VCaP (cell line): Measurements from ENCODE around the gene OR13C2.
"Not testable (repeated sequence)": the region's sequence is repeated elsewhere in the genome, so short reads cannot be mapped to it uniquely, and the experiment has no call there.

Experiments
- H3K27ac ChIP-seq: fragments of 450-650 bp; 2 replicates; pipeline ENCODE4 v1.5.1; 2017
- TF ChIP-seq, protein P1 (sequence below): fragments of 450-650 bp; conservative IDR thresholded peaks from 2 replicates; pipeline ENCODE4 v1.5.1; 2017; ENCODE audit warnings: mild to moderate bottlenecking, moderate library complexity

OR13C2 gene

DNA sequence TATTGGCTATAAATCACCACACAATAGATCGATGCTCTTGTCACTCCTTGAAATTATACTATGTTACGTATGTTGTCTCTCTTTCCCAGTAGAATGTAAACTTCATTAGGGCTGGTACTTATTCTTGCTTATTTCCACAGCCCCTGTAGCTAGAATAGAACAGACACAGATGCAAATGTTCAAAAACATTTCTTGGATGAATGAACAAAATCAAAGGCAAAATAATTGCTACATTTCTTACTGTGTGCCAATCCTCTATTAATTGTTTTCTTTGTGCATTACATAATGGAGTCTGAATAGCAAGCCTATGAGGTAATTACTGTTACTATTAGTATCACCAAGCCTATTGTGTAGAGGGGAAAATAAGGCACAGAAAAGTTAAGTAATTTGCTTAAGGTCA, 725 bp upstream of the OR13C2 start:
- H3K27ac ChIP-seq = no peak overlapping the region
- TF ChIP-seq, protein P1, sequence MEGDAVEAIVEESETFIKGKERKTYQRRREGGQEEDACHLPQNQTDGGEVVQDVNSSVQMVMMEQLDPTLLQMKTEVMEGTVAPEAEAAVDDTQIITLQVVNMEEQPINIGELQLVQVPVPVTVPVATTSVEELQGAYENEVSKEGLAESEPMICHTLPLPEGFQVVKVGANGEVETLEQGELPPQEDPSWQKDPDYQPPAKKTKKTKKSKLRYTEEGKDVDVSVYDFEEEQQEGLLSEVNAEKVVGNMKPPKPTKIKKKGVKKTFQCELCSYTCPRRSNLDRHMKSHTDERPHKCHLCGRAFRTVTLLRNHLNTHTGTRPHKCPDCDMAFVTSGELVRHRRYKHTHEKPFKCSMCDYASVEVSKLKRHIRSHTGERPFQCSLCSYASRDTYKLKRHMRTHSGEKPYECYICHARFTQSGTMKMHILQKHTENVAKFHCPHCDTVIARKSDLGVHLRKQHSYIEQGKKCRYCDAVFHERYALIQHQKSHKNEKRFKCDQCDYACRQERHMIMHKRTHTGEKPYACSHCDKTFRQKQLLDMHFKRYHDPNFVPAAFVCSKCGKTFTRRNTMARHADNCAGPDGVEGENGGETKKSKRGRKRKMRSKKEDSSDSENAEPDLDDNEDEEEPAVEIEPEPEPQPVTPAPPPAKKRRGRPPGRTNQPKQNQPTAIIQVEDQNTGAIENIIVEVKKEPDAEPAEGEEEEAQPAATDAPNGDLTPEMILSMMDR = no peak

DNA sequence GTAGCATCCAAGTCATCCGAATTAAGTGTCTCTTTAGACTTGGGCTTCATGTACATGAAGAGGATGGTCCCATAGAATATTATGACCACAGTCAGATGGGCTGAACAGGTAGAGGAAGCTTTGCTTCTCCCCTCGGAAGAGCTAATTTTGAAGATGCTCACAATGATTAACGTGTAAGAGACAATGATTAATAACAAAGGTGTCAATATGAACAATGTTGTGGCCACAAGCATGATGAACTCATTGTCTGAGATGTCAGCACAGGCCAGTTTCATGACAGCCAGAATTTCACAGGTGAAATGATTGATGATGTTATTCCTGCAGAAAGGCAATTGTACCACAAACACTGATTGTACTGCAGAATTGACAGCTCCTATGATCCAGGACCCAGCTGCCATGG, 626 bp downstream of the OR13C2 start:
- H3K27ac ChIP-seq = no peak overlapping the region
- TF ChIP-seq, protein P1 = no peak

DNA sequence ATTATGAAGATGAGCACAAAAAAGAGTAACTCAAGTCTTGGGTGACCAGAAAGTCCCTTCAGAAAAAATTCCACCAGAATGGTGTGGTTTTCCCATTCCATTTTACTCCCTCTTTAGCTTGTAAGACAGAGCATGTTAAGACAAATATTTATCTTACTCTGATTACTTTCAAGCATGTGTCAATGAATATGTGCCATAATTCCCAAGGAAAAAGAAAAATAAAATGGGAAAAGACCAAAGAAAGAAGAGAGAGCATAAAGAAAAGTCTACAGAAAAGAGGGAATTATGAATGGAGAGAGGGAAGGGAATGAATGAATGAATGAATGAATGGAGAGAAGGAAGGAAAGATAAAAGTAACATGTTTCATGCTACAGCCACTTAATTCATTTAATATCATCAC, 6.1 kb downstream of the OR13C2 start, which contains the start of gene OR13C5:
Gene OR13C5, minus strand, starts transcription at position 101 of the 400 bp plus-strand sequence. Its CDS starts 0 bp downstream, at position 101.
- not testable (repeated sequence) for H3K27ac ChIP-seq

DNA sequence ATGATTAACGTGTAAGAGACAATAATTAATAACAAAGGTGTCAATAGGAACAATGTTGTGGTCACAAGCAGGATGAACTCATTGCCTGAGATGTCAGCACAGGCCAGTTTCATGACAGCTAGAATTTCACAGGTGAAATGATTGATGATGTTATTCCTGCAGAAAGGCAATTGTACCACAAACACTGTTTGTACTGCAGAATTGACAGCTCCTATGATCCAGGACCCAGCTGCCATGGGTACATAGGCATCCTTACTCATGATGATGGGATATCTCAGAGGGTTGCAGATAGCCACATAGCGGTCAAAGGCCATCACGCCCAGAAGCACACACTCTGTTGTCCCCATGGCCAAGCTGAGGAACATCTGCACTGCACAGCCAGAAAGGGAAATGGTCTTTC, 6.7 kb downstream of the OR13C2 start:
- not testable (repeated sequence) for H3K27ac ChIP-seq

DNA sequence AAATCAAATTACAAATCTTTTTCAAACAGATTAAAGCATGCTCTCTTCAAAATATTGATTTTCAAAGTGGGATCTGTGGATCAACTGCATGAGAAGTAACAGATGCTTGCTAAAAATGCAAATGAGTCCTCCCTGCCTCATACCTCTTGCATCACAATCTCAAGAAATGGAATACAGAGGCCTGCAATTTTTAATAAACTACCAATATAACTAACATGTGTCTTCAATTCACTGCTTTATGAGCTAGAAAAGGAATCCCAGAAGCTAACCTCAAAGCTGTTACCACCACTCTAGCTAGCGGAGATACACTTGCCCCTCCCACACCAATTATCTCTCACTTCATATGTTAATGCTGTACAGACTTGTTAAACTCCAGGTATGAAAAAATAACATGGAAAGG, 15.8 kb downstream of the OR13C2 start:
- TF ChIP-seq, protein P1 = no peak
- no peak overlapping the region for H3K27ac ChIP-seq

DNA sequence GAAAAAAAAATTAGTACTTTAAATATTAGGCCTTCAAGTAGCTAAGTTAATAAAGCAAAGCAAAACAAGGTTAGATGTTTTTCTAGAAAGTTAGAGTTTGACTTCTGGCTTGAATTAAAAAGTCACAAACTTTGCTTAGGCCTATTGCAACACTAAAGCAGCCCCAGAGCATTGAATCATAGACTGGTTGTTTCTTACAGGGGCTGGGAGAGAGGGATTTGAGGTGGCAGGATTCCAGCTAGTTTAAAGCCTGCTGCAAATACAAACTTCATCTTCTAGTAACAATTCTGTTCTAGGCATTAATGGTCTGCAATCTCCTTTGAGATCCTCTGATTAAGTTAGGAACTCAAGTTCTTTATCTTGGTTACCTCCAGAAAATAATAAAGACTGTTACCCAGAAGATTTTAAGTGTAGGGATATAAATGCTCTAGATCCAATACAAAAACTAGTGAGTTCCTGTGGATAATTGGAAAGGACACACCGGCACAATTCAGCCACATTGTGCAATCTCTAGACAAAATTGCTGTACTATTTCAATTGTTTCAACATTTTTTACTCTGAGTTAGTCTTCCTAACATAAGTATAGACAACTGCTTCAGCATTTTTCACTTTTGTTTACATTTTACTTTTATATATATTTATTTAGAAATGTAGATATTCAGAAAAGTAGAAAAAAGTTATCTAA, 18.8 kb downstream of the OR13C2 start:
- TF ChIP-seq, protein P1 = no peak
- no peak overlapping the region for H3K27ac ChIP-seq

DNA sequence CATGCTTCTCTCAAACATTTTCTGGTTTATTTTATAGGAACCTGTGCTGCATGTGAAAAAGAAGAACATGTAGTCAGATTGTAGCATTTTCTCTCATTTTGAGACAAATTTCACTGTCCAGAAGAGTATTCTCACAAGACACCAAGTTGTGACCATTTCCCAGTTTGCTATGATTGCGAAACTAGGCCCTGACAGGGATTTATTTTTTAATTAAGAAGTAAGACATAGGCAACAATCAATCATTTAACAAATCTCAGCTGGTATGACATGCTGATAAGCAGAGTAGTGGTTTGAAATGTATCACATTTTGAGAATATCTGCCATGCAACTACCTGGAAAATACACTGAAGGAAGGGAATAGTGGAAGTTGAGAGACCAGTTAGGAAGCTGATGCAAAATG, 24.9 kb downstream of the OR13C2 start:
- no peak overlapping the region for H3K27ac ChIP-seq
- TF ChIP-seq, protein P1 = no peak

DNA sequence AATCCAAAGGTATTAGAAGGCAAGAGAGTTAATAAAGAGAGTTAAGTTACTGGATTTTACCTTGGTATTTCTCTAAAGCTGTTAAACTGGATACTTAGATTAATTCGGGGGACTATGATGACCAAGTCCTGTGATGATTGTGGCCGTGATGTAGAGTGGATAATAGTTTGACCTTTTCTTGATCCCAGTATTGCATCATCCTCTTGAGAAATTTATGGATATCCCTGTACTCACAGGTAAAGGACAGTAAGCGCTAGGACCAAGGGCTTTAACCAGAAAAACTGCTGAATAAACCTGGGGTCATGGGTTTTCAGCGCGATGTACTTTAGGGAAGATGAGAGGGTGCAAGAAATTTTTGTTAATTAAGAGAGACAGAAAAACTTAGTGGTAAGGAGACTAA, 28.2 kb downstream of the OR13C2 start:
- TF ChIP-seq, protein P1 = no peak
- no peak overlapping the region for H3K27ac ChIP-seq

DNA sequence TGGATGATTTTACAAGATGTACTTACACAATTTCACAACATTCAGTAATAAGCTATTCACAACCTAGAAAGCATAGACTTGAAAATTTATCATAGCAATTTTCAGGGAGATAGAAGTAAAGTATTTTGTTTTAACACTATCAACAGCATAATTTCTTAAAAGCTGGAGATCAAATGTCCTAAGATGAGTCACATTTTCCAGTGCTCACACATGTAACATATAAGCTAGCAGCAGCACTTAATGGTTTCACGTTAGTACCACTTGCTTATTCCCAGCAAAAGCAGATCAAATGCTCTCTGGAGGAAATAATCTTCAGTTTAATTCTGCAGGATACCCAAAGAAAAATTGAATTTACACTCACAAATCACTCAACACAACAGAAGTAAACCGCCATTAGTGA, 30.0 kb downstream of the OR13C2 start:
- TF ChIP-seq, protein P1 = no peak

More for the DNA sequence above, 30.0 kb downstream of the OR13C2 start:
- H3K27ac ChIP-seq = no peak overlapping the region
